Keratinocyte (primary cell): ENCODE data around the gene AFG3L2.

Source experiments
- CTCF ChIP-seq, 3 experiments: IDR thresholded peaks in 1 of 3; conservative IDR thresholded peaks in 1 of 3; optimal IDR thresholded peaks in 1 of 3; 2 replicates in 2 of 3; 3 replicates in 1 of 3; pipeline versions ENCODE3 to v1.5.1; 2011; ENCODE audit warnings: low read length in 3 of 3, mild to moderate bottlenecking in 3 of 3, moderate library complexity in 2 of 3, control low read depth in 1 of 3, inconsistent platforms in 1 of 3; ENCODE audit not compliant: insufficient read depth in 2 of 3; ENCODE audit errors: extremely low read depth in 1 of 3
- EZH2 ChIP-seq: IDR thresholded peaks from one replicate; pipeline ENCODE4 v1.6.1; 2012; ENCODE audit warnings: inconsistent platforms, mild to moderate bottlenecking, low read length, moderate library complexity

GRCh38 chr18:12305930-12306629 is 70.9 kb downstream of the AFG3L2 start:
- TF ChIP-seq CTCF (optimal IDR thresholded peaks at IDR 0.05 in 1 of 3, IDR thresholded peaks at IDR 0.05 in 1 of 3, conservative IDR thresholded peaks at IDR 0.05 in 1 of 3; ENCODE audit: extremely low read depth in 1 of 3, insufficient read depth in 2 of 3, low read length in 3 of 3) (no peak), EZH2 (no peak)
